Nephron (organoid): Measurements from ENCODE around the gene CMTM1.

Experiments
- H3K27ac Mint-ChIP-seq, 3 experiments: 2 replicates each; pipeline ENCODE4 v1.8.0; 2020; ENCODE audit warnings: mixed read lengths in 3 of 3, mild to moderate bottlenecking in 2 of 3, moderate library complexity in 1 of 3
- H3K27me3 Mint-ChIP-seq: 2 replicates; pipeline ENCODE4 v1.8.0; 2021; ENCODE audit warnings: low read depth, mild to moderate bottlenecking, moderate library complexity, mixed read lengths
- H3K36me3 Mint-ChIP-seq: 2 replicates; pipeline ENCODE4 v1.8.0; 2020; ENCODE audit warnings: low read depth, mixed read lengths
- H3K4me1 Mint-ChIP-seq: 2 replicates; pipeline ENCODE4 v1.8.0; 2020; ENCODE audit warnings: mixed read lengths
- H3K4me3 Mint-ChIP-seq, 3 experiments: 2 replicates each; pipeline ENCODE4 v1.8.0; 2020; ENCODE audit warnings: mild to moderate bottlenecking in 3 of 3, mixed read lengths in 3 of 3, moderate library complexity in 2 of 3
- H3K9me3 Mint-ChIP-seq: 2 replicates; pipeline ENCODE4 v1.8.0; 2020; ENCODE audit warnings: mixed read lengths
- TF ChIP-seq, protein P1 (sequence below), 3 experiments: fragments of 200-600 bp; sonication (generic); IDR thresholded peaks; one replicate each; pipeline ENCODE4 v1.5.0; 2021; ENCODE audit warnings: antibody characterized with exemption in 3 of 3; ENCODE audit not compliant: unreplicated experiment in 3 of 3

Gene CMTM1

DNA sequence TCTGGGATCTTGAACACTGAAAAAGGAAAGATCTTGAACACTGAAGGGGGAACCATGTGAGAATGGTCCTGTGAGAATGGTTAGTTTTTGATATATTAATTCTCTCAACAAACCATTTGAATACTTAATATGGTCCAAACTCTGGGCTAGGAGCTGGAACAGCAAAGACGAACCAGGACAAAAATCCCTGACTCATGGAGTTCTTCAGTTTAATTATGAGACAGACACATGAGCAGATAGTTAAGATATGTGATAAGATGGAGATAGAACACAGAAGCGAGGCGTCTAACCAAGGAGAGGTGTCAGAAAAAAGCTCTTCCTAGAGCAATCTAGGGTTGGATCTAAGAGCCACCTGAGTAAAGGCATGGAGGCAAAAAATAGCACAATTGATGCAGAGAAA, 12.2 kb upstream of the CMTM1 start:
- Mint-ChIP-seq H3K36me3 (peaks cover 28% of the 10 kb centered on the region), H3K9me3 (no peaks in the 10 kb centered on the region), H3K4me3 (peak overlapping the region in 2 of 3 experiments; percentile 6 to 18), H3K4me1 (peaks cover 52% of the 10 kb centered on the region), H3K27me3 (no peaks in the 10 kb centered on the region), H3K27ac (no peak overlapping the region)
- TF ChIP-seq, protein P1, sequence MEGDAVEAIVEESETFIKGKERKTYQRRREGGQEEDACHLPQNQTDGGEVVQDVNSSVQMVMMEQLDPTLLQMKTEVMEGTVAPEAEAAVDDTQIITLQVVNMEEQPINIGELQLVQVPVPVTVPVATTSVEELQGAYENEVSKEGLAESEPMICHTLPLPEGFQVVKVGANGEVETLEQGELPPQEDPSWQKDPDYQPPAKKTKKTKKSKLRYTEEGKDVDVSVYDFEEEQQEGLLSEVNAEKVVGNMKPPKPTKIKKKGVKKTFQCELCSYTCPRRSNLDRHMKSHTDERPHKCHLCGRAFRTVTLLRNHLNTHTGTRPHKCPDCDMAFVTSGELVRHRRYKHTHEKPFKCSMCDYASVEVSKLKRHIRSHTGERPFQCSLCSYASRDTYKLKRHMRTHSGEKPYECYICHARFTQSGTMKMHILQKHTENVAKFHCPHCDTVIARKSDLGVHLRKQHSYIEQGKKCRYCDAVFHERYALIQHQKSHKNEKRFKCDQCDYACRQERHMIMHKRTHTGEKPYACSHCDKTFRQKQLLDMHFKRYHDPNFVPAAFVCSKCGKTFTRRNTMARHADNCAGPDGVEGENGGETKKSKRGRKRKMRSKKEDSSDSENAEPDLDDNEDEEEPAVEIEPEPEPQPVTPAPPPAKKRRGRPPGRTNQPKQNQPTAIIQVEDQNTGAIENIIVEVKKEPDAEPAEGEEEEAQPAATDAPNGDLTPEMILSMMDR (IDR thresholded peaks at IDR 0.05; ENCODE audit: unreplicated experiment in 3 of 3), result no peak

DNA sequence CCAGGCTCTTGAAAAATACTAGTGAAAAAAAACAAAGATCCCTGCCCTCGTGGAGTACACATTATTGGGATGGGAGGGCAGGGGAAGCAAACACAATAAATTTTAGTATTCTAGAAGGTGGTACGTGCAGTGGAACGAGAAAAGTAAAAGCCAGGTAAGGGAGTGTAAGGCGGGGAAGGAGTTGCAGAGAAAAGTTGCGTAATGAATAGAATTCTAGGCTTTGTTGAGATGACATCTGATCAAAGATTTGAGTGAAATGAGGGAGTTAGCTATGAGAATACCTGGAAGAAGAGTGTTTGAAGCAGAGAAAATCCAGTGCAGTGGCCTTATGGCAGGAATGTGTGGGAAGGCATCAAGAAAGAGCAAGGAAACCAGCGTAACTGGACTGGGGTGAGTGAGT, 11.7 kb upstream of the CMTM1 start:
- peaks cover 49% of the 10 kb centered on the region for H3K4me1 Mint-ChIP-seq
- H3K27me3 Mint-ChIP-seq, result no peaks in the 10 kb centered on the region
- H3K27ac Mint-ChIP-seq, result peak overlapping the region in 1 of 3 experiments; percentile 3
- TF ChIP-seq, protein P1 (IDR thresholded peaks at IDR 0.05; ENCODE audit: unreplicated experiment in 3 of 3), result no peak
- H3K36me3 Mint-ChIP-seq, result peaks cover 28% of the 10 kb centered on the region
- no peaks in the 10 kb centered on the region for H3K9me3 Mint-ChIP-seq
- H3K4me3 Mint-ChIP-seq, result peak overlapping the region in 1 of 3 experiments; percentile 37

DNA sequence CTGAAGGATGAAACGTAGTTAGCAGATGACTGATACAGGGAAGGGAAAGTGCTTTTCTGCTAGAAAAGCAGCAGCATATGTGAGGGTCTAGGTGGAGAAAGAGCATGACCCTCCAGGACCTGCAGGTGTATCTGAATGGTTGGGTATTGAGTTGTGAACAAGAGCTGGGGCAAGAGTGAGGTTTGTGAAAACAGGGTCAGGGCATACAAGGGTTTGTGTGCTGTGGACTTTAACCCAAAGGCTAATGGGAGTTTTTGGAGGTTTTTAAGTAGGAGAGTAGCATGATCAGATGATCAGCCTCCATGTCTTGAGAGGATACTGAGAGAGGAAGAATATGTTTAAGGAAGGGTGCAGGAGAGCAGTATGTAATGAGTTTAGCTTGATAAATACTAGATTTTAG, 6.1 kb upstream of the CMTM1 start:
- TF ChIP-seq, protein P1 (IDR thresholded peaks at IDR 0.05; ENCODE audit: unreplicated experiment in 3 of 3), result no peak
- Mint-ChIP-seq H3K9me3 (no peaks in the 10 kb centered on the region), H3K4me3 (no peak overlapping the region), H3K27ac (no peak overlapping the region), H3K27me3 (no peaks in the 10 kb centered on the region), H3K36me3 (peaks cover 36% of the 10 kb centered on the region), H3K4me1 (peaks cover 11% of the 10 kb centered on the region)

DNA sequence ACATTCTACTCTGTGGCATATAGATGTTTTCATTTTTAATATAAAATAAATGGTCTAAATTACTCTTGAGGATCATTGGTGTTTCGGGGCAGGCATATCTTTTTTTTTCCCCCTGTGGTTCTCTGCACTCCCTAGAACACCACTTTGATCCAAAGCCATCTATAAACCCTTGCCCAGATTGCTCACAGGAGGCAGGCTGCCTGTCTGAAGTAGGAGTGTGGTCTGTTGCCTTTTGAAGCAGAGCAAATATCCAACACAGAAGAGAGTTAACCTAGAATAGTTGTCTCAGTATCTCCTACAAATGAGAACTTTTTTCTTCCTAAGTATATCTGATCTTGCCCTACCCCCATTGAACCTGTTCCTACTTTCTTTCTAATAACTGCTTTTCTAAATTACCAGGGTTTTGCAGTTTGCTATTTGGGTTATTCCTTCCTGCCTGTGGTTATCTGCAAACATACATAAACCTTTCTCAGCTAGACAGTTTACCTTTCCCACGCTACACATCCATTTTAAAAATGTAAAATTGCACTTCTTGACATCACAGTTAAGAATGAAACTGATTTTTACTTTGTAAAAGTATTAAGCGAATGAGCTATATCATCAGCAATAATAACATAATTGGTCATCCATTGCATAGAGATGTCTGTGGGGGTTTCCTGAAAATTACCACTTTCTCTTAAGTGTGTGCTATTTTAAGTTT, 4.7 kb upstream of the CMTM1 start:
- Mint-ChIP-seq H3K27me3 (no peaks in the 10 kb centered on the region), H3K9me3 (no peaks in the 10 kb centered on the region), H3K4me3 (no peak overlapping the region), H3K4me1 (no peaks in the 10 kb centered on the region), H3K27ac (no peak overlapping the region), H3K36me3 (peaks cover 43% of the 10 kb centered on the region)
- TF ChIP-seq, protein P1 (IDR thresholded peaks at IDR 0.05; ENCODE audit: unreplicated experiment in 3 of 3), result no peak

DNA sequence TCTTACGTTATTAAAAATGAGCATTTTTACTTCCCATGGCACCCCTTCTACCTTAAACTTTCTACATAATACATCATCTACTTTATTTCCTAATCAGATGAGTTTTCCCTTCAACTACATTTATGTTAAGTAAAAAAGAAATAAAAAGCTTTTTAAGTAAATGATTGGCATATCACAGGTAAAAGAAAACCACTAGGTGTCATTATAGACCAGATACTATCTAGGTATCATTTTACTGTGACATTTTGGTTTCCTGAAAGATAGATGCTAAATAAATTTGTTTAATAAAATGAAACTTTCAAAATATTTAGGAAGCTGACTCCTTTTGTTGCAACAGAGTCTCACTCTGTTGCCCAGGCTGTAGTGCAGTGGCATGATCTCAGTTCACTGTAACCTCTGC, 3.8 kb upstream of the CMTM1 start:
- no peaks in the 10 kb centered on the region for H3K4me1 Mint-ChIP-seq
- peaks cover 50% of the 10 kb centered on the region for H3K36me3 Mint-ChIP-seq
- H3K9me3 Mint-ChIP-seq, result no peaks in the 10 kb centered on the region
- no peak overlapping the region for H3K4me3 Mint-ChIP-seq
- H3K27ac Mint-ChIP-seq, result no peak overlapping the region
- TF ChIP-seq, protein P1 (IDR thresholded peaks at IDR 0.05; ENCODE audit: unreplicated experiment in 3 of 3), result peak in 1 of 3 experiments; percentile 10
- H3K27me3 Mint-ChIP-seq, result peaks cover 4% of the 10 kb centered on the region

DNA sequence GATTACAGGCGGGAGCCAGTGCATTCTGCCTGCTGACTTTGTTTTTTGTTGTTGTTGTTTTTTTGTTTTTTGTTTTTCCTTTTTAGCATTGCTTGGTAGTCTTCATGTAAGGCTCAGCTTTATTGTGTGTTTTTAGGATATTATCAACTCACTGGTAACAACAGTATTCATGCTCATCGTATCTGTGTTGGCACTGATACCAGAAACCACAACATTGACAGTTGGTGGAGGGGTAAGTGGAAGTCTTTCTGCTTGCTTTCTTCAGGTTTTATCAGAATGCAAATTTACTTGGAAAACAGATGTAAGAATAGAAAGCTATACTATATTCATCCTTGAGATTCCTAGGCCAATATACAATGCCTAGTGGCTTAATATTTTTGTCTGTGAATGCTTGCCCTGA, 3.3 kb upstream of the CMTM1 start:
- H3K4me1 Mint-ChIP-seq, result no peaks in the 10 kb centered on the region
- peaks cover 4% of the 10 kb centered on the region for H3K27me3 Mint-ChIP-seq
- no peak overlapping the region for H3K27ac Mint-ChIP-seq
- H3K4me3 Mint-ChIP-seq, result no peak overlapping the region
- H3K36me3 Mint-ChIP-seq, result peaks cover 49% of the 10 kb centered on the region
- no peaks in the 10 kb centered on the region for H3K9me3 Mint-ChIP-seq
- TF ChIP-seq, protein P1 (IDR thresholded peaks at IDR 0.05; ENCODE audit: unreplicated experiment in 3 of 3), result no peak
